ENCODE results near the gene WDR88.
"Not testable (repeated sequence)": the region's sequence is repeated elsewhere in the genome, so short reads cannot be mapped to it uniquely, and the experiment has no call there.

WDR88 gene

DNA sequence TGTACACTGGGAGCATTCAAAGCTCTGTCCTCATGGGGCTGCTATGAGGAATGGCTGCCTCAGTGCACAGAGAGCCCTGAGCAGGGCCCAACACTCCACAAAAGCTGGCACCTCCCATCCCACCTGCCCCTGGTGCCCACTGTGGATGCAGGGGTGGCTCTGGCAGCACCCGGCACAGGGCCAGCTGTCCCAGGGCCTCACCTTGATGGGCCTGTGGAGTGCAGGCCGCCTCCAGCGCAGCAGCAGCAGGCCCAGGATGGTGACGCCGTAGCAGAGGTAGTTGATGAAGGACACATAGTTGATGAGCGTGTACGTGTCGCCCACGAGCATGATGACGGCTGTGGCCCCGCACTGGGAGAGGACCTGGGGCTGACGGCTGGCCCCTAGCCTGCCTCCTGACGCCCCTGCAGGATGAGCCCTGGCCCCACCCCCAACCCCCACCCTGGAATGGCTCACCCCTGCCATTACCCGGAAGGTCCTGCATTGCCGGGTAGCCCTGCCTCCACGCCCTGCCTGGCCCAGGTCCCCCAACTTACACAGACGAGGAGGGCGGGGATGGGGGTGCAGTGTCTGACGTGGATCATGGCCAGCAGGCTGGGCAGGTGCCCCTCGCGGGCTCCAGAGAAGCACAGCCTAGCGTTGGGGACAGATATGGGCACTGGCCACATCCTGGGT, 78.5 kb downstream of the WDR88 start:
- DNase-seq (ENCODE audit: low read depth in 1 of 2, low spot score in 1 of 2), result no peak

DNA sequence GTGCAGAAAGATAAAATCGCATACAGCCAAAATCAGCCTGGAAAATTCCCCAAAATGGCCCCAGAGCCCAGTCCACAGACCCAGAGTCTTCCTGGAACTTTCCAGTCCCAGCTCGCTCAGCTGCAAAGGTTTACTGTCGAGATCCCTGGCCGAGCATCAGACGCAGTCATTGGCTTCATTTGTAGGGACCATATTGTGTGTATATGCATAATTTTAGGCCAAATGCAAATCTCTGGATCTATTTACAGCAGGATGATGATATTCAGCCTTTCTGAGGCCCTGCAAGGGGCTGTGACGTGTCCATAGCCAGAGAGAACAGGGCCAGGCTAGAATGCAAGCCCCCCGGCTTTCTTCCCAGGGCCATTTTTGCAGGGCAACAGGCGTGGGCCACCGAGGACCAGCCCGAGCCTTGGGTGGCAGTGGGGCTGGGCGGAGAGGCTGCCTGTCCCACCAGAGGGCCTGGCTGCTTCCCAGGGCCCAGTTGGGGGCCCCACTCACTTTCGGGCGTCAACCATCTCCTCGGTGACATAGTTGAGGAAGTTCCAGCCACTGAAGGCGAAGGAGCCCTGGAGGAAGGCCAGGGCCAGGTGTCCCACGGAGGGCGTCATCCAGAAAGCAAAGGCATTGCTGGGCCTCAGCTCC, 80.0 kb downstream of the WDR88 start:
- no peak for DNase-seq (ENCODE audit: low read depth in 1 of 2, low spot score in 1 of 2)

DNA sequence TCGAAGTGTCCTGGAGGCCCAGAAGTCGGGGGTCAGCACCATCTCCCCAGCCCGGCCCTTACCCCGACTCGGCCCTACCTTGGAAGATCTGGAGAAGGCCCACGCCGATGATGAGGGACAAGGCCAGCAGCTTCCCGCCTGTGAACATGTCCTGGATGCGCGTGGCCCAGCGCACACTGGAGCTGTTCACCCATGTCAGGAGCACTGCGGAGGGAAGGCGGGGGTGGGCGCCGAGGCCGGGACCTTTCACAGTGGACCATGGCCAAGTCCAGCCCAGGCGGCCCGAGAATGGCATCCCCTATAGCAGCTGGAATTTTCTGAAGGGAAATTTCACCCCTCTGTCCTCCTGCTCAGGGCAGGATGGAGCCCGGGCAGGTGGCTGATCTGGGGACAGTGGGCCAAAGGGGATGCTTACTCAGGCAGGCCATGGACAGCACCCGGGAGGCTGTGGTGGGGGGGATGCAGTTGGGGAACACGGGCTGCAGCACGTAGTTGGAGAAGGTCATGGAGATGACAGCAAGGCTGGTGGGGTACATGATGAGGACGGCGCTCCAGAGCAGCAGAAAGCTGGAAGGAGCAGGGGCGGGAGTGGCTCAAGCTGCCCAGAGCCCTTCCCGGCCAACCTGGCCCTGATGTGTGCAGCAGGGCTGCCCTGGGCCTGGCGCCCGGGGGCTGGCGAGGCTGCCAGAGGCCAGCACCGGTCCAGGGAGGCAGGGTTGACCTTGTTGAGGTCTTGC, 80.7 kb downstream of the WDR88 start:
- DNase-seq (ENCODE audit: low read depth in 1 of 2, low spot score in 1 of 2), result no peak

DNA sequence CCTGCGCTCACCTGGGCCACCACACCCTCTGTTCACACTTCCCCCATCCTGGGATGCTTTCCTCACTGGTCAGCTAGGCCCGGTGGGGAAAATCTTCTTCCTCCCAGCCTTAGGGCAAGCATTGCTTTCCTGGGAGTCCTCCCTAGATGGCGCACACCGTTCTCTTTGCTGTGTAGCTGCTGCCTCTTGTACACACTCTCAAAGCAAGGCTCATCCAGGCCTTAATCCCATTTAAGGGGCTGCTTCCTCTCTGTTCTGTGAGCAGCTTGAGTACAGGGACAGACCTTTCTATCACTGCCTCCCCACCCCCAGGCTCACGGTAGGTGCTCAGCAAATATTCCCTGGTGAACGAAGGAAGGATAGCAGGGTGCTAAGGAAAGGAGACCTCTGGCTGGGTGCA, 82.7 kb downstream of the WDR88 start:
- DNase-seq (ENCODE audit: low read depth in 1 of 2, low spot score in 1 of 2), result no peak

DNA sequence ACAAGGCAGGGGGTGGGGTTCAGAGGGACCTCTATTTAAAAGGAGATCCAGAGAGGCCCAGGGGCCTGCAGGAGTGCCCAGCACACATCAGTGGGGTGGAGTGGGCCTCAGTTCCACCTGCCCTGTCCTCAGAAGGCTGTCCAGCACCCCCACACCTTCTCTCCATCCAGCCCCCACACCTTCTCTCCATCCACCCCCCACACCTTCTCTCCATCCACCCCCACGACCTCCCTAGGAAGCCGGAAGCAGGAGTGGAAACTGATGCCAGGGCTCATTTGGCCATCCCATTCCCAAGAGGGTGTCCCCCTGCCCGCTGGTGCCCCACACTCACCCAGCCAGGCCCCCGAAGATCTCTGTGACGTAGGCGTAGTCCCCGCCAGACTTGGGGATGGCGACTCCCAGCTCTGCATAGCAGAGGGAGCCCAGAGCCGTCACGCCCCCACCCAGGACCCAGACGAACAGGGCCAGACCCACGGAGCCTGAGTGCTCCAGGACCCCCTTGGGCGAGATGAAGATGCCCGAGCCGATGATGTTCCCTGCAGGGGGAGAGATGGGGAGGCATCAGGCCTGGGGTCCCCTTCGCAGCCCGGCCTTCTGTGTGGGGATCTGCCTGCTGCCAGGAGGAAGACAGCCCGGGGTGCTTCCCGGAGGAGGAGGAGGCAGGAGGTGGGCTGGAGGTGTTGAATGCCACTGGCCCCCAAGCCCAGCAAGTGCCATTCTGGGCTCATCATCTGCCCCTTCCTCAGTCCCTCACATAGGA, 83.7 kb downstream of the WDR88 start:
- no peak for DNase-seq (ENCODE audit: low read depth in 1 of 2, low spot score in 1 of 2)

DNA sequence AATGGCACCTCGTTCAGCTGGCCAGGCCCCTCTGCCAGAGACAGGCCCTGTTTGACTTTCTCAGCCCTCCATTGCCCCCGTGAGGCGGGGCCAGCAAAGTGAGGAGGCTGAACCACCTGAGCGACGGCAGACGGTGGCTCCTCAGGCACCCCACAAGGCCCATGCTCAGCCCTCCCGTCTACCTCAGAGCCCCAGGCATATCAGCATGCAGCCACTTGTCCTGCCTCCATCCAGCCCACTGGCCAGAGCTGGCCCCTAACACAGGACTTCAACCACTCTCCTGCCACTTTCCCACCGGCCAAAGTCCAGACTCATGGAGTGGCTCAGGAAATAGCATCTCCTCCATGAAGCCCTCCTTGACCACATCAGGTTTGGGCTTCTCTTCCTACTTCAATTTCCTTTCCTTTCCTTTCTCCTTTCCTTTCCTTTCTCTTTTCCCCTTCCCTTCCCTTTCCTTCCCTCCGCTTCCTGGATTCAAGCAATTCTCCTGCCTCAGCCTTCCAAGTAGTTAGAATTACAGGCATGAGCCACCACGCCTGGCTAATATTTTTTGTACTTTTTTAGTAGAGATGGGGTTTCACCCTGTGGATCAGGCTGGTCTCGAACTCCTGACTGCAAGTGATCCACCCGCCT, 84.4 kb downstream of the WDR88 start:
- DNase-seq (ENCODE audit: low read depth in 1 of 2, low spot score in 1 of 2), result no peak

DNA sequence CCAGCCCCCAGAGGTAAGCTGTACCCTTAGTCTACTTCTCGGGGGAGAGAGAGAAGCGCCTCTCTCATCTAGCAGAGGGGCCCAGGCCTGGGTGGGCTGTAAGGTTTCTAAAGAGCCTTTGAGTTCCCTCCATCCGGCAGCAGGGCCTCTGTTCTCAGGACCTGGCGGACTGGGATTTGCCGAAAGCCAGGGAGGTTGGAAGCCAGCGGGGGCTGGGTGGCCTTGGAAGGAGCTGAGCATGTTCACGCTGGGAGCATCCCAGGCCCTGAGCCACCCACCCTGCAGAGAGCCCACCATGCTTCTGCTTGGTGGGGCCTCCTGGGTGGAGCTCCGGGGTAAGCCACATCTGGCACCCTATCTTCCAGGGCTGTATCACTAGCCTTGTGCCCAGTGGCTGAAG, 86.0 kb downstream of the WDR88 start:
- no peak for DNase-seq (ENCODE audit: low read depth in 1 of 2, low spot score in 1 of 2)

DNA sequence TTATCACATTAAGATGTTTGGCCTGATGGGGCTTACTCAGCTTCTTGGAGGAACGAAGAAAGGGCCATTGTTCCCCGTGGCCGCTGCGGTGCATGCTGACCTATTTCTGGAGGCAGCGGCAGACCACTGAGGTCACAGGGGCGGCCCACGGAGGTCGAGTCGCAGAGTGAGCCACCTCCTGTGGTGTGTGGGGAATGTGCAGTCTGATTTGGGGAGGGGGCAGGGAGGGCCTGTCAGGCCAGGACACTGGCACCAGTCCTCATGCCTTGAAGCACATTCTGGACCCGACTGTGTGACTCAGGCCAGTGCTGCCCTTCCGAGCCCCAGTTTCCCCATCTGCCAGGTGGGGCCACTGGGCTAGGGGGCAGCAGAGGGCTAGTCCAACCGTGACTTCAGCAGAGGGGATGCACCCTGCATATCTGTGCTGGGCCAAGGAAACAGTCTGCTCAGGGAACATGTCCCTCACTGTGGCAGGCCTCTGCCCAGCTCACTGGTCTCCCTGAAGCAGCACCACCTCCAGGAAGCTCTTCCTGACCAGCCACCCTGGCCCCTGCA, 87.4 kb downstream of the WDR88 start:
- DNase-seq (ENCODE audit: low read depth in 1 of 2, low spot score in 1 of 2), result no peak

DNA sequence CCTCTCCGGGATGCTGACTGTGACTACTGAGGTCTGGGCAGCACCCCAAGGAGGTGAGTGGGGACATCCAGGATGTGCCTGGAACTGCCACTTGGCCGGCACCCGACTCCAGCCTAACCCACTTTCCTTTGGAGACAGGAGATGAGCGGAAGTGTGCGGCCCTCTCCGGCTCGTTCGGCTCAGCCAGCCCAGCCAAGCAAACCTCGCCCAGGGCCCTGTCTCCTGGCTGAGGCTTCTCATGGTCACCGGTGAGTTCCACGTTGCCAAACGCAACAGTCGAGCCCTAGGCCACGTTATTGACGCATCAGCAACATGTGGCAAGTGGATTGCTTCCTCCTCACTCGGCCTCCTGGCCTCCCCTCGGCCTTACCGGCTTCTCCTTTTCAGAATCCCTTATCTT, 88.2 kb downstream of the WDR88 start:
- DNase-seq (ENCODE audit: low read depth in 1 of 2, low spot score in 1 of 2), result no peak

DNA sequence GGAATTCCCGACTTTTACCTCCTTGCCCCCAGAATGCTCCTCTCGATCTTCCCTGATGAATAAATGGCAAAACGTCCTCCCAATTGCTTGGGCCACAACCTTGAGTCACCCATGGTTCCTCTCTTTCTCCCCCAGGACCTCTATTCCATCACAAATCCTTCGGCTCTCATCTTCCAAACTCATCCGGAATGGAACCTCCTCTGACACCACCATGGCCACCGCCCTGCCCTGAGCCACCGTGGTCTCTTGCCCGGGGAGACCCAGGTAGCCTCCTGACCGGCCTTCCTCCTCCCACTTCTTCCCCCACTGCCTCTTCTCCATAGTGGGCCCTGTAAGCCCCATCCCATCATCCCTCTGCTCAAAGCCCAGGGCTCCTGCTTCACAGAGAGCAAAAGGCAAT, 88.8 kb downstream of the WDR88 start:
- no peak for DNase-seq (ENCODE audit: low read depth in 1 of 2, low spot score in 1 of 2)

DNA sequence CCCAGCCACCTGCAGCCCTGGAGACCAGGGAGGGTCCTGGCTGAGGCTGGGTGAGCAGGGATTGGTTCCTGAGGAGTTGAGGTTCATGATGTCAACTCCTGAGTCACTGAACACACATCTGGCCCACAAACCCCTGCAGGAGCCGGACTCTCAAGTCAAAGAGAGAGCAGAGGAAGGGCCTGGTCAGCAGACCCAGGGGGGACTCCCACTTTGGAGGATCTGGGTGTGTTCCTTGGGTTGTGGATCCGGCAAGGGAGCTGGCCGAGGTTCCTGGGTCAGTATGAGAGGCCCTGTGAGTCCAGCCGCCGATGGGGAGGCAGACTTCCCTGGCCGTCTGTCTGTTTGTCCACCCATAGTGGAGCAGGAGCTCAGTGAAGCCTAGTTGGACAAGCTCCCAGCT, 89.7 kb downstream of the WDR88 start:
- DNase-seq (ENCODE audit: low read depth in 1 of 2, low spot score in 1 of 2), result no peak

DNA sequence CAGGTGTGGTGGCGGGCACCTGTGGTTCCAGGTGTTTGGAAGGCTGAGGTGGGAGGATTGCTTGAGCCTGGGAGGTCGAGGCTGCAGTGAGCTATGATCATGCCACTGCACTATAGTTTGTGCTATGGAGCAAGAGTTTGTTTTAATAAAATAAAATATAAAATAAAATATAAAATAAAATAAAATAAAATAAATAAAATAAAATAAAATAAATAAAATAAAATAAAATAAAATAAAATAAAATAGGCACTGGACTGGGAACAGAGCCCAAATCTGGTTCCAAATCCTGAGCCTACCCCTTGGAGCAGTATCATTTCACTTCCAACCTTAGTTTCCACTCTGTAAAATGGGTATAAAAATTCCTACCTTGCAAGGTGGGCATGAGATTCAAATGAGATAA, 90.3 kb downstream of the WDR88 start:
- not testable (repeated sequence) for DNase-seq (ENCODE audit: low read depth in 1 of 2, low spot score in 1 of 2)

DNA sequence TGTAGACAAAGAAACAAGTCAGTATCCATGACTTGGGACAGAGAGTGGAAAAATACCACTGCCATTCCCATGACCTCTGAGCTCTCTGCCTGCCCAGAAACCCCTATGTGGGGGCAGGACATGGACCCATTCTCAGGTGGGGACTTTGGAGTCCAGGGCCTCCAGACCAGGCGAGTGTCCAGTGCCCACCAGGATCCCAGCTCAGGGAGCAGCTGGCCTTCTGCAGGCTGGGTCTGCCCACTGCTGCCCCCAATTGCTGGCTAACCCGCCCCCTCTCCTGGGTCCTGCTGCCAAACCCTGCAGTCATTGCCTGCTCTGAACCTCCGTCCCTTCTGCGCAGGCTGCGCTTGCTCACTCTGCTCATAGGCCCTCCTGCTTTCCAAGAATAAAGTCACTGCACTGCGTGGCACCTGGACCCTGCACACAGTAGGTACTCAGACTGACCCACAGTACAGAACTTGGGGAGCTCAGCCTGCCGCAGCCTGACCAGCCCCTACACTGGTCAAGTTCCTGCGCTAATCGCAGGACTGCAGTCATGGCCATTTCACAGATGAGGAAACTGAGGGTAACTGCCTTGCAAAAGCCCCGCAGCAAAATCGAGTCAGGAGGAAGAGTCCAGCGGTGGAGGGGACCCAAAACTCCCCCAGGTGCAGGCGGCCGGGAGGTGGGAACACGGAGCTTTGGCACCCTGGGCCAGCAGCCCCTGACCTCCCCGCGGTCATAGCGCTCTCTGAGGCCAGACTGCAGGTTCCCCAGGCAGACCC, 93.0 kb downstream of the WDR88 start:
- no peak for DNase-seq (ENCODE audit: low read depth in 1 of 2, low spot score in 1 of 2)

Measured in stimulated activated CD4-positive, alpha-beta T cell treated with anti-CD3 and anti-CD28 coated beads, Interleukin-15, amount 100 ng/mL, for 1 hour (primary cell).